ENCODE data around the gene WDFY3.
"Not testable (repeated sequence)": the region's sequence is repeated elsewhere in the genome, so short reads cannot be mapped to it uniquely, and the experiment has no call there.

WDFY3 gene

DNA sequence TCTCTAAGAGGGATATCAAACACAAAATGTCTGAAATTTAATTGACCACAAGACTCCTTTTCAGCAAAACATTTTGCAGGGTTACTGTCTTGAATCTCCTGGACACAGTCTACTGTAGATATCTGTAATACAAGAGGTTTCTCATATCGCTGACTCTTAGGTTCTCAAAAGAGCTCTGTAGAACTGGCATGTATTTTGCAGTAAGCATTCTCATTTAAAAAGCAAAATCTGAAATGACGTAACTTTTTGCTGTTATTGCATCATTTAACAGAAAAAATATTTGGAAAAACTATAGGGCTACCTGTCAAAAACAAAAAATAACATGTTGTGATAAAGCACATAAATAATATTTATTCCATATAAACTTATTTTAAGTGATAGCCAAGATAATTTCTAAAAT is 269.3 kb downstream of the WDFY3 start:
- H3K27me3 ChIP-seq (ENCODE audit: control insufficient read depth, insufficient read depth, low read length): no peaks in the 10 kb centered on the region
- WGBS (ENCODE audit: insufficient coverage, insufficient read length): no CpG with 5 or more reads among the region's 2 CpGs
- no peaks in the 10 kb centered on the region for H3K9me3 ChIP-seq (ENCODE audit: control insufficient read depth, insufficient read depth, low read length)
- H3K4me1 ChIP-seq (ENCODE audit: control insufficient read depth, insufficient read depth, low read length): no peaks in the 10 kb centered on the region
- no peak overlapping the region for H3K4me3 ChIP-seq (ENCODE audit: low read length)
- peaks cover 5% of the 10 kb centered on the region; the same call in 1 of the 2 replicates for H3K36me3 ChIP-seq (ENCODE audit: control insufficient read depth, insufficient read depth, low read length)
- H3K27ac ChIP-seq (ENCODE audit: low read length): no peak overlapping the region
- no peak for DNase-seq (ENCODE audit: low read depth, low spot score)

- no peaks in the 10 kb centered on the region for H3K27me3 ChIP-seq (ENCODE audit: control insufficient read depth, insufficient read depth, low read length)
- no peak overlapping the region for H3K27ac ChIP-seq (ENCODE audit: low read length)
- peaks cover 5% of the 10 kb centered on the region; the same call in 1 of the 2 replicates for H3K36me3 ChIP-seq (ENCODE audit: control insufficient read depth, insufficient read depth, low read length)
- no peaks in the 10 kb centered on the region; the same call in 1 of the 2 replicates for H3K4me1 ChIP-seq (ENCODE audit: control insufficient read depth, insufficient read depth, low read length)
- DNase-seq (ENCODE audit: low read depth, low spot score): no peak
- WGBS (ENCODE audit: insufficient coverage, insufficient read length): no CpG with 5 or more reads among the region's 1 CpG
- H3K4me3 ChIP-seq (ENCODE audit: low read length): no peak overlapping the region
- no peaks in the 10 kb centered on the region for H3K9me3 ChIP-seq (ENCODE audit: control insufficient read depth, insufficient read depth, low read length)
These were observed 274.7 kb downstream of the WDFY3 start for GRCh38 chr4:84691800-84692199.

DNA sequence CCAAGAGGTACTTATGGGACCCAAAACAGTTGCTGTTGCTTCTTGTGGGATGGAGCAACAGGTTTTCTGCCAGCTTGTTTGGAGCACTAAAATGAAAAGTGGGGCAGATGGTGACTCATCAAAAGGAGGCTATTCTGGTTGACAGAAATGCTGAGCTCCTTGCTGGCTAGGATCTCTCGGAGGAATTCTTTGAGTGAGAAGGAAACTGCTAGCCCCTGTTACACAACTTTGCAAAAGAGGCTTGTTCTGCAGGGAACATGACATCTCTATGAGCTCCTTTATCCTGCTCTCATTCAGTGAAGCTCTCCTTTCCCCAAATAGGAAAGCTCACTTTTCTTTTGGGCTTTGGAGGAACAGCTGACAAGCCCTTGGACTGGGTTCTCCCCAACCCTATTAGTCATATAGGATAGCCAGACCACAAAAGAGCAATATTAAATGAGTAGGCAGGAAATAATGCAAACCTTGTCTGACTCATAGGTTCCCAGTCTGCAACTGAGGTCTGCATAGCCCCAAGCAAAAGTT is 275.3 kb downstream of the WDFY3 start:
- WGBS (ENCODE audit: insufficient coverage, insufficient read length): no CpG with 5 or more reads among the region's 1 CpG
- Histone ChIP-seq H3K36me3 (ENCODE audit: control insufficient read depth, insufficient read depth, low read length) (peaks cover 8% of the 10 kb centered on the region; the same call in 1 of the 2 replicates), H3K4me3 (ENCODE audit: low read length) (no peak overlapping the region), H3K27ac (ENCODE audit: low read length) (no peak overlapping the region), H3K9me3 (ENCODE audit: control insufficient read depth, insufficient read depth, low read length) (no peaks in the 10 kb centered on the region), H3K27me3 (ENCODE audit: control insufficient read depth, insufficient read depth, low read length) (no peaks in the 10 kb centered on the region), H3K4me1 (ENCODE audit: control insufficient read depth, insufficient read depth, low read length) (no peaks in the 10 kb centered on the region; the same call in 1 of the 2 replicates)
- DNase-seq (ENCODE audit: low read depth, low spot score): no peak

DNA sequence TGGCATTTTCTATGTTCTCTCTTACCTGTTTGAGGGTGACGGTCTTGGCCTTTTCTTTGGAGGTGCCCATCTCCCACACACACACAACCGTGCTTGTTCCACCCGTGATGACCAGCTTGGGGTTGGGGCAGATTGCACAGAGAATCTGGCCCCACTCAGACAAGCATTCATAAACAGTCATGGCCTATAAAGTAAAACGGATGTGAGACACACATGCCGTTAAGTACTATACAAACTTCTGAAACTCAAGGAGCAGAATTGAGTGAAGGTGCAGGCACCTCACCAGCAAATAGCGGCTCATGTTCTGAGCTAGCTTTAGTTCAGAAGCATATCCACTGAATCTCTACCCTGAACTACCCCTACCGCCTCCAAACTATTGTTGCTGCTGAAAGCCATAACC is 276.0 kb downstream of the WDFY3 start:
- Histone ChIP-seq H3K4me3 (ENCODE audit: low read length) (no peak overlapping the region), H3K27me3 (ENCODE audit: control insufficient read depth, insufficient read depth, low read length) (no peaks in the 10 kb centered on the region), H3K4me1 (ENCODE audit: control insufficient read depth, insufficient read depth, low read length) (no peaks in the 10 kb centered on the region; the same call in 1 of the 2 replicates), H3K27ac (ENCODE audit: low read length) (no peak overlapping the region), H3K36me3 (ENCODE audit: control insufficient read depth, insufficient read depth, low read length) (peaks cover 8% of the 10 kb centered on the region; the same call in 1 of the 2 replicates), H3K9me3 (ENCODE audit: control insufficient read depth, insufficient read depth, low read length) (no peaks in the 10 kb centered on the region)
- no peak for DNase-seq (ENCODE audit: low read depth, low spot score)
- no CpG with 5 or more reads among the region's 7 CpGs for WGBS (ENCODE audit: insufficient coverage, insufficient read length)

GRCh38 chr4:84689197-84689596 is 277.3 kb downstream of the WDFY3 start:
- Histone ChIP-seq H3K27ac (ENCODE audit: low read length) (no peak overlapping the region), H3K4me3 (ENCODE audit: low read length) (no peak overlapping the region), H3K9me3 (ENCODE audit: control insufficient read depth, insufficient read depth, low read length) (no peaks in the 10 kb centered on the region), H3K36me3 (ENCODE audit: control insufficient read depth, insufficient read depth, low read length) (peaks cover 6% of the 10 kb centered on the region; the same call in 1 of the 2 replicates), H3K4me1 (ENCODE audit: control insufficient read depth, insufficient read depth, low read length) (no peaks in the 10 kb centered on the region; the same call in 1 of the 2 replicates), H3K27me3 (ENCODE audit: control insufficient read depth, insufficient read depth, low read length) (no peaks in the 10 kb centered on the region)
- DNase-seq (ENCODE audit: low read depth, low spot score): no peak

GRCh38 chr4:84688605-84689004 is 277.9 kb downstream of the WDFY3 start:
- peaks cover 9% of the 10 kb centered on the region; the same call in 1 of the 2 replicates for H3K36me3 ChIP-seq (ENCODE audit: control insufficient read depth, insufficient read depth, low read length)
- no CpG with 5 or more reads among the region's 5 CpGs for WGBS (ENCODE audit: insufficient coverage, insufficient read length)

GRCh38 chr4:84685105-84685504 is 281.4 kb downstream of the WDFY3 start:
- no CpG with 5 or more reads among the region's 1 CpG for WGBS (ENCODE audit: insufficient coverage, insufficient read length)
- DNase-seq (ENCODE audit: low read depth, low spot score): no peak
- Histone ChIP-seq H3K36me3 (ENCODE audit: control insufficient read depth, insufficient read depth, low read length) (peaks cover 13% of the 10 kb centered on the region; the same call in 1 of the 2 replicates), H3K4me3 (ENCODE audit: low read length) (no peak overlapping the region), H3K27ac (ENCODE audit: low read length) (no peak overlapping the region), H3K9me3 (ENCODE audit: control insufficient read depth, insufficient read depth, low read length) (no peaks in the 10 kb centered on the region), H3K4me1 (ENCODE audit: control insufficient read depth, insufficient read depth, low read length) (no peaks in the 10 kb centered on the region), H3K27me3 (ENCODE audit: control insufficient read depth, insufficient read depth, low read length) (no peaks in the 10 kb centered on the region)

More at GRCh38 chr4:84688605-84689004, 277.9 kb downstream of the WDFY3 start:
- Histone ChIP-seq H3K4me1 (ENCODE audit: control insufficient read depth, insufficient read depth, low read length) (no peaks in the 10 kb centered on the region; the same call in 1 of the 2 replicates), H3K4me3 (ENCODE audit: low read length) (no peak overlapping the region), H3K9me3 (ENCODE audit: control insufficient read depth, insufficient read depth, low read length) (no peaks in the 10 kb centered on the region), H3K27me3 (ENCODE audit: control insufficient read depth, insufficient read depth, low read length) (no peaks in the 10 kb centered on the region), H3K27ac (ENCODE audit: low read length) (no peak overlapping the region)
- DNase-seq (ENCODE audit: low read depth, low spot score): no peak

DNA sequence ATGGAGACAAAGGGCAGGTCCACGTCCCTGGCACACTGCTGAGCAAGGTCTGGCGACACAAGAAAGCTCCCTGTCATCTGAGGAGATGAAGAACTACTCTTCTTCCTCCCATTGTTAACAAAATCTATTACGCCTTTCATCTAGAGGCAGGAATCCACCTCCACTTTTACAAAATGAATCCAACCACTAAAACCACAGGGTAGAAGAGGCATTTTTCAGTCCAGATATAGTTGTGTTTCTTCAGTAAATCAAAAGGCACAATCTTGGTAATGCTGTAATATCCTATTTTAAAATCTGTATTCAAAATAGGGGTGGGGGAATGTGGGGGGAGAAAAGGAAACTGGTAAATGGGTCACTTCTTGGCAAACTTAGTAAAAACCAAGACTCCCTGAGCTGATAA is 282.1 kb downstream of the WDFY3 start:
- H3K9me3 ChIP-seq (ENCODE audit: control insufficient read depth, insufficient read depth, low read length): no peaks in the 10 kb centered on the region
- no peak overlapping the region for H3K27ac ChIP-seq (ENCODE audit: low read length)
- no peak overlapping the region for H3K4me3 ChIP-seq (ENCODE audit: low read length)
- no peak for DNase-seq (ENCODE audit: low read depth, low spot score)
- H3K27me3 ChIP-seq (ENCODE audit: control insufficient read depth, insufficient read depth, low read length): no peaks in the 10 kb centered on the region
- no peaks in the 10 kb centered on the region for H3K4me1 ChIP-seq (ENCODE audit: control insufficient read depth, insufficient read depth, low read length)
- H3K36me3 ChIP-seq (ENCODE audit: control insufficient read depth, insufficient read depth, low read length): peaks cover 13% of the 10 kb centered on the region; the same call in 1 of the 2 replicates
- WGBS (ENCODE audit: insufficient coverage, insufficient read length): no CpG with 5 or more reads among the region's 3 CpGs

DNA sequence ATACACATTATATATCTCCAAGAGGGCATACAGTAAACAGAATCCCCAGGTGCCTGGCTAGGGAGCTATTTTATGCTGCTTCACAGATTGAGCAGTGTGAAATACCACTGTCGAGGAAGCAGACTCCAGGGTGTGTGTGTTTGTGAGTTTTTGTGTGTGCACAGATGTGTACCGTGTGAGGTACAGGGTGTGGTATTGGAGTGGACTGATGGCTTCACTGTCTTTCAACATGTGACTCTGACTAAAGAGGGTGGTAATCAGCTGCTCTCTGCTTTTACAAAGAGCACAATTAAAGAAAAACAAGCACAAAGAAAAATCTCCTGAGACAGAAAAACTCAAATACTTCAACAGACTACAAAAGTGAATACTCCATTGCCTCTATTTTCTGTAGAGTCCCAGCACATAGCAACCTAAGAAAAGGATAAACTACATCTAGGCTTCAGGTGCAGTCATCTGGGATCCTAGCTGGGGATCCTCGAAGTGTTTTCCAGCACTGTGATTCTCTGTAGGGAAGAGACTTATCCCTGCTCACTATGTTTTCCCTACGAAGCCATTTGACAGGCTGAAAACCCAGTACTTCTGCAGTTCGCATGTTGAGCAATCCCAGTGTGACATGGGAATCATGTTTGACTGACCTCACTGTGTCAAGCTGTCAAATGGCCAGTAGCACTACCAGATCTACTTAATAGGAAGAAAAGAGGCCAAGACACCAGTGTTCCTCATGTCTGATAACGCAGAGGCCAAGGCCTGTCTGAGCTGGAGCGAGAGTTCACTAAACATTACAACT is 283.2 kb downstream of the WDFY3 start:
- Histone ChIP-seq H3K9me3 (ENCODE audit: control insufficient read depth, insufficient read depth, low read length) (no peaks in the 10 kb centered on the region), H3K36me3 (ENCODE audit: control insufficient read depth, insufficient read depth, low read length) (peaks cover 13% of the 10 kb centered on the region; the same call in 1 of the 2 replicates), H3K4me3 (ENCODE audit: low read length) (no peak overlapping the region), H3K4me1 (ENCODE audit: control insufficient read depth, insufficient read depth, low read length) (no peaks in the 10 kb centered on the region), H3K27ac (ENCODE audit: low read length) (no peak overlapping the region), H3K27me3 (ENCODE audit: control insufficient read depth, insufficient read depth, low read length) (no peaks in the 10 kb centered on the region)
- no peak for DNase-seq (ENCODE audit: low read depth, low spot score)
- no CpG with 5 or more reads among the region's 7 CpGs for WGBS (ENCODE audit: insufficient coverage, insufficient read length)

DNA sequence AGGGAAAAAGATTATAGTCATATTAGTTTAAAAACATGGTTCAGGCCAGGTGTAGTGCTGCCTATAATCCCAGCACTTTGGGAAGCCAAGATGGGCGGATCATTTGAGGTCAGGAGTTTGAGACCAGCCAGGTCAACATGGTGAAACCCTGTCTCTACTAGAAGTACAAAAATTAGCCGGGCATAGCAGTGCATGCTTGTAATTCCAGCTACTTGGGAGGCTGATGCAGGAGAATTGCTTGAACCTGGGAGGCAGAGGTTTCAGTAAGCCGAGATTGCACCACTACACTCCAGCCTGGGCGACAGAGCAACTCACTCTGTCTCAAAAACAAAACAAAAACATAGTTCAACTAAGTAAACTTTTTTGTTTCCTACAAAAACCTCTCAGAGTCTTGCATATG is 283.8 kb downstream of the WDFY3 start:
- H3K4me1 ChIP-seq (ENCODE audit: control insufficient read depth, insufficient read depth, low read length); H3K27ac ChIP-seq (ENCODE audit: low read length); H3K4me3 ChIP-seq (ENCODE audit: low read length); H3K27me3 ChIP-seq (ENCODE audit: control insufficient read depth, insufficient read depth, low read length); H3K9me3 ChIP-seq (ENCODE audit: control insufficient read depth, insufficient read depth, low read length); DNase-seq (ENCODE audit: low read depth, low spot score): not testable (repeated sequence)
- H3K36me3 ChIP-seq (ENCODE audit: control insufficient read depth, insufficient read depth, low read length): peaks cover 16% of the 10 kb centered on the region; the same call in 1 of the 2 replicates
- no CpG with 5 or more reads among the region's 4 CpGs for WGBS (ENCODE audit: insufficient coverage, insufficient read length)

Data from iPS DF 6.9 (cell line).